Ovary (tissue), 9 donors: ENCODE measurements around the gene TRPM3. TPM values are rescaled to one million over a fixed set of nuclear protein-coding genes. Genes with fewer than 3 reads are reported as not detected.

Source experiments
- DNase-seq, 5 donors: peaks; one replicate each; pipeline ENCODE4 v3.0.0-alpha.2; 2019 to 2020
- H3K27ac ChIP-seq, 2 donors: fragments of 200-600 bp; one replicate each; pipeline versions ENCODE4 v1.5.1 to v1.8.0; 2019 to 2022
- H3K27me3 ChIP-seq: fragments of 200-600 bp; one replicate; pipeline ENCODE4 v1.8.0; 2022
- H3K36me3 ChIP-seq: fragments of 200-600 bp; sonication (generic); one replicate; pipeline ENCODE4 v1.5.1; 2019
- H3K4me1 ChIP-seq: one replicate; pipeline ENCODE4 v1.8.1; 2013; ENCODE audit warnings: mild to moderate bottlenecking, moderate library complexity; ENCODE audit not compliant: insufficient read depth
- H3K4me3 ChIP-seq: fragments of 200-600 bp; sonication (generic); one replicate; pipeline ENCODE4 v1.5.1; 2017
- H3K9me3 ChIP-seq, 2 donors: fragments of 200-600 bp in 1 of 2; sonication (generic) in 1 of 2; one replicate each; pipeline versions ENCODE4 v1.5.1 to v1.8.1; 2013 to 2019; ENCODE audit warnings: mild to moderate bottlenecking in 1 of 2, moderate library complexity in 1 of 2
- EP300 ChIP-seq: sonication (generic); formaldehyde crosslinking; IDR thresholded peaks from one replicate; pipeline ENCODE4 v1.6.1; 2017; ENCODE audit warnings: antibody characterized with exemption
- POLR2A ChIP-seq: fragments of 450-650 bp; IDR thresholded peaks from one replicate; pipeline ENCODE4 v1.6.1; 2017; ENCODE audit warnings: antibody characterized with exemption, mild to moderate bottlenecking, moderate library complexity
- WGBS, 3 donors: extraction: QIAGEN DNeasy Blood & Tissue Kit in 1 of 3; methylation state at CpG; one replicate each; pipeline versions ENCODE4 v1.1.5 to v1.1.7; 2013 to 2017; 5-methylcytosine and 5-hydroxymethylcytosine counted together
- intact Hi-C, 4 donors: fragments of 100-400 bp; cut with DNase I; formaldehyde crosslinking; loops; one replicate each; pipeline versions ENCODE4 v1.11.0 to v1.15.1; 2022 to 2023
- polyA plus RNA-seq, 2 donors: library from polyadenylated mRNA; stranded (reverse); fragments of 200-250 nt in 1 of 2; fragments of 350-450 nt in 1 of 2; fragmentation: Illumina TruSeq in 1 of 2; extraction: RNeasy Lipid Tissue Mini Kit (QIAGEN cat#74804) in 1 of 2; gene quantifications; one replicate each; pipeline ENCODE4 v1.2.3, GENCODE V29; 2013 to 2014
- total RNA-seq, 7 donors: library from RNA; depleted of rRNA in 2 of 7; stranded (reverse); fragments of >200 nt in 2 of 7; fragmentation: NEBNext Ultra II Directional in 3 of 7; extraction: Animal tissue kit (Norgen Biotek cat#: 25700) in 3 of 7; gene quantifications; one replicate each; pipeline versions ENCODE4 v1.1.0 to v1.2.4, GENCODE V29; 2016 to 2023
- TF ChIP-seq, protein P1 (sequence below), 3 donors: fragments of 450-650 bp in 2 of 3; fragments of 200-600 bp in 1 of 3; IDR thresholded peaks; one replicate each; pipeline versions ENCODE4 v1.5.1 to v1.8.0; 2016 to 2022; ENCODE audit warnings: antibody characterized with exemption in 3 of 3, mild to moderate bottlenecking in 1 of 3
- donor health status: DM: no; HTN: no; CAD: no; lungs with moderate emphysema.
- donor health status: DM: no; HTN: no; CAD: no.
- donor health status: Bipolar disorder and iron deficiency.
- donor health status: DM: yes; HTN: yes; CAD: no.
- donor health status: DM: no; HTN: no; CAD: no.
- donor health status: DM: yes; HTN: yes; CAD: no.

Gene TRPM3
- total and polyA plus RNA-seq, 9 donors: 0.80 to 18.5 (median 4.6) TPM

DNA sequence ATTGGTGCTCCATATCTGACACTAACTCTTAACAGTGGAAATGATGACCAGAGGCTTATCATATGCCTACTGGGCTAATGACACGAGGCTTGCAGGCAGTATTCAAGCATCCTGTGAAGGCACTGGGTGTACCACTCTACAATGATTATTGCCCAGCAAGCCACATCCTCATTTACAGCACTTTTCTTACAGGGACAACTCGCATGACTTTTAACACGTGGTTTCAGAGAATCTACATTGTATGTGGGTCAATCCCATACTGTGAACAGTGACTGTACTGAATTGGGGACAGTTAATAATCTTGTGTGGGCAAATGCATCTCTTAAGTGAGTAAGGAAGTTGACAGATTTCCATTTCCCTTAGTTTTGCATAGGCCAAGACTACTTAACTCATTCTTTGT, 260.0 kb downstream of the TRPM3 start:
- WGBS, 3 donors: 80 to 86% (median 82%) methylated on average over 3 of the region's 3 CpGs
- DNase-seq: no peak
- no peaks in the 10 kb centered on the region for H3K27me3 ChIP-seq
- H3K9me3 ChIP-seq: no peaks in the 10 kb centered on the region
- H3K4me1 ChIP-seq: no peaks in the 10 kb centered on the region
- TF ChIP-seq POLR2A (no peak), EP300 (no peak)
- TF ChIP-seq, protein P1, sequence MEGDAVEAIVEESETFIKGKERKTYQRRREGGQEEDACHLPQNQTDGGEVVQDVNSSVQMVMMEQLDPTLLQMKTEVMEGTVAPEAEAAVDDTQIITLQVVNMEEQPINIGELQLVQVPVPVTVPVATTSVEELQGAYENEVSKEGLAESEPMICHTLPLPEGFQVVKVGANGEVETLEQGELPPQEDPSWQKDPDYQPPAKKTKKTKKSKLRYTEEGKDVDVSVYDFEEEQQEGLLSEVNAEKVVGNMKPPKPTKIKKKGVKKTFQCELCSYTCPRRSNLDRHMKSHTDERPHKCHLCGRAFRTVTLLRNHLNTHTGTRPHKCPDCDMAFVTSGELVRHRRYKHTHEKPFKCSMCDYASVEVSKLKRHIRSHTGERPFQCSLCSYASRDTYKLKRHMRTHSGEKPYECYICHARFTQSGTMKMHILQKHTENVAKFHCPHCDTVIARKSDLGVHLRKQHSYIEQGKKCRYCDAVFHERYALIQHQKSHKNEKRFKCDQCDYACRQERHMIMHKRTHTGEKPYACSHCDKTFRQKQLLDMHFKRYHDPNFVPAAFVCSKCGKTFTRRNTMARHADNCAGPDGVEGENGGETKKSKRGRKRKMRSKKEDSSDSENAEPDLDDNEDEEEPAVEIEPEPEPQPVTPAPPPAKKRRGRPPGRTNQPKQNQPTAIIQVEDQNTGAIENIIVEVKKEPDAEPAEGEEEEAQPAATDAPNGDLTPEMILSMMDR (IDR thresholded peaks at IDR 0.05): no peak
- no peak overlapping the region for H3K27ac ChIP-seq
- intact Hi-C loops: no loop called here
- no peaks in the 10 kb centered on the region for H3K36me3 ChIP-seq
- no peak overlapping the region for H3K4me3 ChIP-seq

DNA sequence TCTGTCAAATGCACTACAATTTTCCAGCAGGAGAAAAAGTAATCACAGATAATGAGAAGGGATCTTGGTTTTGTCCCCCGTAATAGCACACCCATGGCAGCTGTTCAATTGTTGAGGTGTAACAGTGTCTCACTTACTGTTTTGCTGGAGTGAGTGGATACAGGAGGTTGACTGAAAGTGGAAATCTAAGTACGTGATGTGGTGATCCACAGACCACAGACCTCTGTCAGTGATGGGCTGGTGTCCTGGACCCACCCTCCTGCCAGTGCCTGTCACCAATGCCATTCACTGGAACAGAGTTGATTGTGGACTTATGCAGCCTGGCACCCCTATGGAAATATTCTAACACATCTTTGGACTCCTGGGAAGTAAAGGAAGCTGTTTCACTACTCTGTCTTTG, 261.7 kb downstream of the TRPM3 start:
- WGBS, 3 donors: 86 to 91% (median 87%) methylated on average over 2 of the region's 2 CpGs
- H3K27me3 ChIP-seq: no peaks in the 10 kb centered on the region

DNA sequence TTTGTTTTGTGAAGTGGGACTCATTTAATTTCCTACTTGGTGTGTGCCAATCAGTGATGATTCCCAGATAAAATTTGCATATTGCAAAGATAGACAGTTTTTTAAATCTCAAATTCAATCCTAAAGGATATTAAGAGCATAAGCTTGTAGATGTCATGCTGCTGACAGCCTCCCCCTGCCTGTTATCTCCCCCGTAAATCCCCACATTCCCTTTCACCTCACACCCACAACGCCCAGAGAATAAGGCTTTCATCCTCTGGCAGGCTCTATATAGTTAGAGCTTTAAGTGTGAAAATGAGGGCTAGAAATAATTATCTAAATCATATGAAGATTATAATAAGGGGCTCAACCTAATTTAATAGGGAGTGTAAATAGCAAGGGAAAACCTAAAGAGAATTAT, 265.0 kb downstream of the TRPM3 start:
- H3K4me3 ChIP-seq: no peak overlapping the region
- TF ChIP-seq POLR2A: no peak
- TF ChIP-seq EP300: no peak
- TF ChIP-seq, protein P1 (IDR thresholded peaks at IDR 0.05): no peak
- H3K4me1 ChIP-seq: no peaks in the 10 kb centered on the region
- intact Hi-C loops: no loop called here
- H3K27me3 ChIP-seq: no peaks in the 10 kb centered on the region
- WGBS, 3 donors: 57 to 79% (median 62%) methylated on average over 2 of the region's 2 CpGs
- H3K36me3 ChIP-seq: no peaks in the 10 kb centered on the region
- no peak overlapping the region for H3K27ac ChIP-seq
- no peak for DNase-seq
- H3K9me3 ChIP-seq: no peaks in the 10 kb centered on the region

More for the DNA sequence above, 261.7 kb downstream of the TRPM3 start:
- no peaks in the 10 kb centered on the region for H3K9me3 ChIP-seq
- no peaks in the 10 kb centered on the region for H3K4me1 ChIP-seq
- intact Hi-C loops: no loop called here
- TF ChIP-seq, protein P1 (IDR thresholded peaks at IDR 0.05): no peak
- TF ChIP-seq POLR2A (no peak), EP300 (no peak)
- H3K36me3 ChIP-seq: no peaks in the 10 kb centered on the region
- H3K27ac ChIP-seq: no peak overlapping the region
- DNase-seq: no peak
- no peak overlapping the region for H3K4me3 ChIP-seq

DNA sequence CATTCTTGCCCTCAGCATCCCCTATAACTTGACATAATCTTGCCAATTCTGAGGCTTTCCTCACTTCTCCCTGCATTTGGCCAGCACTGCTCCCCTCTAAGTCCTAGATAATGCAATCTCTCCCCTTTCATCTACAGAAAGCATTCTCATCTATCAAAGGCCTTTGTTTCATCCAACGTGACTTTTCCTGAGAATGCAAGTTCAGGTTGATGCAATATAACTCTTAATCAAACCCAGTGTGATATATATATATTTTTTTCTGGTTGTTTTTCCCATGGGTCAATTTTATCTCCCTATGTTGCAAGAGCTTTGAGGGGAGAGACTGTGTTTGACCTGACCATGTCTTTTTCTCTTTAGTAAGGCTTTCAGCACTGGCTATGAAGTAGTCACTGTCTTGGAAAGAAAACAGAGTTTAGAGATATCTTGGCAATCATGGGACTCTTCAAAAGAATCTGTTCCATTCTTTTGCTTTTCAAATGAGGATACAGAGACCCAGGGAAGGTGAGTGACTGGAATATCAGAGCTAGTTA, 268.6 kb downstream of the TRPM3 start:
- Histone ChIP-seq H3K27ac (no peak overlapping the region), H3K36me3 (no peaks in the 10 kb centered on the region), H3K4me1 (no peaks in the 10 kb centered on the region), H3K9me3 (no peaks in the 10 kb centered on the region), H3K27me3 (no peaks in the 10 kb centered on the region), H3K4me3 (no peak overlapping the region)
- DNase-seq: no peak
- intact Hi-C loops: no loop called here
- 43 to 53% (median 47%) methylated on average over 1 of the region's 1 CpG for WGBS, 3 donors
- no peak for TF ChIP-seq POLR2A
- TF ChIP-seq, protein P1 (IDR thresholded peaks at IDR 0.05): no peak
- no peak for TF ChIP-seq EP300
